H9 (cell line): ENCODE results near the gene ST6GAL2. TPM values are rescaled to one million over a fixed set of nuclear protein-coding genes. Genes with fewer than 3 reads are reported as not detected.

Source experiments
- DNase-seq: peaks from one replicate; pipeline ENCODE4 v3.0.0-alpha.2; 2017
- H2AFZ ChIP-seq: one replicate; pipeline ENCODE4 v1.6.1; 2013; ENCODE audit warnings: mild to moderate bottlenecking, low read length, control low read depth, moderate library complexity
- H2AK5ac ChIP-seq: 2 replicates; pipeline ENCODE4 v1.6.1; 2013; ENCODE audit warnings: low read length, control low read depth, mixed read lengths; ENCODE audit not compliant: insufficient read length
- H2BK120ac ChIP-seq: one replicate; pipeline ENCODE4 v1.6.1; 2013; ENCODE audit warnings: low read depth, mild to moderate bottlenecking, low read length, control low read depth, inconsistent platforms; ENCODE audit not compliant: poor library complexity, severe bottlenecking
- H2BK12ac ChIP-seq: 2 replicates; pipeline ENCODE4 v1.6.1; 2013; ENCODE audit warnings: low read length, control low read depth, mixed read lengths, low read depth; ENCODE audit not compliant: insufficient read length
- H2BK15ac ChIP-seq: 2 replicates; pipeline ENCODE4 v1.6.1; 2013; ENCODE audit warnings: low read depth, low read length, control low read depth
- H2BK20ac ChIP-seq: one replicate; pipeline ENCODE4 v1.6.1; 2013; ENCODE audit warnings: low read depth, mild to moderate bottlenecking, low read length, control low read depth, inconsistent platforms; ENCODE audit not compliant: poor library complexity, severe bottlenecking
- H2BK5ac ChIP-seq: 2 replicates; pipeline ENCODE4 v1.6.1; 2013; ENCODE audit warnings: low read length, control low read depth, mixed read lengths; ENCODE audit not compliant: insufficient read length
- H3K14ac ChIP-seq: 2 replicates; pipeline ENCODE4 v1.6.1; 2013; ENCODE audit warnings: low read length, control low read depth; ENCODE audit not compliant: insufficient read depth
- H3K18ac ChIP-seq: 2 replicates; pipeline ENCODE4 v1.6.1; 2013; ENCODE audit warnings: low read depth, mild to moderate bottlenecking, mixed read lengths, low read length, control low read depth; ENCODE audit not compliant: insufficient read length
- H3K23ac ChIP-seq: 2 replicates; pipeline ENCODE4 v1.6.1; 2013; ENCODE audit warnings: low read length, control low read depth, mixed read lengths, low read depth; ENCODE audit not compliant: insufficient read length
- H3K23me2 ChIP-seq: 2 replicates; pipeline ENCODE4 v1.6.1; 2013; ENCODE audit warnings: low read depth, mild to moderate bottlenecking, mixed read lengths, low read length, control low read depth; ENCODE audit not compliant: insufficient read length, poor library complexity, severe bottlenecking
- H3K27ac ChIP-seq: 2 replicates; pipeline ENCODE4 v1.5.1; 2013; ENCODE audit warnings: low read length, control low read depth, mixed read lengths, low read depth; ENCODE audit not compliant: insufficient read length
- H3K27me3 ChIP-seq: 2 replicates; pipeline ENCODE4 v1.6.1; 2013; ENCODE audit warnings: low read length, control low read depth, inconsistent platforms; ENCODE audit not compliant: insufficient read depth
- H3K4ac ChIP-seq: 2 replicates; pipeline ENCODE4 v1.6.1; 2013; ENCODE audit warnings: low read depth, mild to moderate bottlenecking, control low read depth, inconsistent platforms, low read length, moderate library complexity
- H3K4me1 ChIP-seq: 2 replicates; pipeline ENCODE4 v1.6.1; 2013; ENCODE audit warnings: low read length, control low read depth, inconsistent platforms; ENCODE audit not compliant: insufficient read depth
- H3K4me2 ChIP-seq: 2 replicates; pipeline ENCODE4 v1.6.1; 2013; ENCODE audit warnings: low read length, control low read depth, mixed read lengths; ENCODE audit not compliant: insufficient read length, insufficient read depth
- H3K56ac ChIP-seq: 2 replicates; pipeline ENCODE4 v1.6.1; 2013; ENCODE audit warnings: low read depth, mild to moderate bottlenecking, mixed read lengths, low read length, control low read depth; ENCODE audit not compliant: insufficient read length
- H3K79me1 ChIP-seq: 2 replicates; pipeline ENCODE4 v1.6.1; 2013; ENCODE audit warnings: low read depth, mild to moderate bottlenecking, moderate library complexity, low read length, control low read depth, inconsistent platforms; ENCODE audit not compliant: insufficient read depth, poor library complexity, severe bottlenecking
- H3K79me2 ChIP-seq: 2 replicates; pipeline ENCODE4 v1.6.1; 2013; ENCODE audit warnings: low read length, control low read depth, inconsistent platforms; ENCODE audit not compliant: insufficient read depth
- H3K9ac ChIP-seq: 2 replicates; pipeline ENCODE4 v1.6.1; 2013; ENCODE audit warnings: low read length, control low read depth, mixed read lengths; ENCODE audit not compliant: insufficient read length; ENCODE audit errors: extremely low read depth
- H3K9me3 ChIP-seq: one replicate; pipeline ENCODE4 v1.6.1; 2013; ENCODE audit warnings: low read depth, low read length, inconsistent platforms; ENCODE audit not compliant: control insufficient read depth
- H3T11ph ChIP-seq: one replicate; pipeline ENCODE4 v1.6.1; 2013; ENCODE audit warnings: mild to moderate bottlenecking, low read length, control low read depth, inconsistent platforms
- H4K20me1 ChIP-seq: one replicate; pipeline ENCODE4 v1.6.1; 2013; ENCODE audit not compliant: control insufficient read depth, insufficient read length, insufficient read depth
- H4K5ac ChIP-seq: 2 replicates; pipeline ENCODE4 v1.6.1; 2013; ENCODE audit warnings: low read depth, mild to moderate bottlenecking, mixed read lengths, low read length, control low read depth; ENCODE audit not compliant: insufficient read length
- H4K8ac ChIP-seq: replicated peaks from 2 replicates; pipeline ENCODE4 v1.6.1; 2013; ENCODE audit warnings: low read length, control low read depth, mixed read lengths, low read depth; ENCODE audit not compliant: insufficient read length
- H4K91ac ChIP-seq: 2 replicates; pipeline ENCODE4 v1.6.1; 2013; ENCODE audit warnings: low read depth, mild to moderate bottlenecking, moderate library complexity, mixed read lengths, low read length, control low read depth; ENCODE audit not compliant: insufficient read length
- H3K27ac Mint-ChIP-seq, 3 experiments: 2 replicates in 2 of 3; 3 replicates in 1 of 3; pipeline ENCODE4 v1.8.0; 2020 to 2021; ENCODE audit warnings: mixed read lengths in 3 of 3, mild to moderate bottlenecking in 1 of 3, moderate library complexity in 1 of 3
- H3K27me3 Mint-ChIP-seq: 2 replicates; pipeline ENCODE4 v1.8.0; 2021; ENCODE audit warnings: low read depth, mild to moderate bottlenecking, moderate library complexity, mixed read lengths
- H3K36me3 Mint-ChIP-seq, 3 experiments: 2 replicates in 2 of 3; 3 replicates in 1 of 3; pipeline ENCODE4 v1.8.0; 2020 to 2021; ENCODE audit warnings: low read depth in 3 of 3, mixed read lengths in 3 of 3; ENCODE audit not compliant: insufficient read depth in 1 of 3
- H3K4me1 Mint-ChIP-seq, 2 experiments: 2 replicates each; pipeline ENCODE4 v1.8.0; 2020; ENCODE audit warnings: mixed read lengths in 2 of 2
- H3K4me3 Mint-ChIP-seq, 2 experiments: 2 replicates in 1 of 2; 3 replicates in 1 of 2; pipeline ENCODE4 v1.8.0; 2020 to 2021; ENCODE audit warnings: mild to moderate bottlenecking in 2 of 2, mixed read lengths in 2 of 2, moderate library complexity in 1 of 2
- H3K9me3 Mint-ChIP-seq, 2 experiments: 2 replicates in 1 of 2; 3 replicates in 1 of 2; pipeline ENCODE4 v1.8.0; 2020; ENCODE audit warnings: mild to moderate bottlenecking in 2 of 2, mixed read lengths in 2 of 2, moderate library complexity in 1 of 2
- WGBS: extraction: QIAGEN DNeasy Blood & Tissue Kit; methylation state at CpG from one replicate; pipeline ENCODE4 v1.1.7; 2013; ENCODE audit warnings: missing lambda C conversion rate, low lambda C conversion rate, mixed read lengths; ENCODE audit not compliant: insufficient read length; ENCODE audit errors: extremely low coverage; 5-methylcytosine and 5-hydroxymethylcytosine counted together
- total RNA-seq: library from RNA; stranded (reverse); gene quantifications from 2 replicates; pipeline ENCODE4 v1.2.1, GENCODE V29; 2021
- TF ChIP-seq, protein P1 (sequence below): fragments of 200-600 bp; sonication (generic); conservative IDR thresholded peaks from 3 replicates; pipeline ENCODE4 v1.8.0; 2021; ENCODE audit warnings: antibody characterized with exemption, mild to moderate bottlenecking

ST6GAL2 gene
- total RNA-seq, 1 experiment from 2014 or later, result 7.6 TPM

DNA sequence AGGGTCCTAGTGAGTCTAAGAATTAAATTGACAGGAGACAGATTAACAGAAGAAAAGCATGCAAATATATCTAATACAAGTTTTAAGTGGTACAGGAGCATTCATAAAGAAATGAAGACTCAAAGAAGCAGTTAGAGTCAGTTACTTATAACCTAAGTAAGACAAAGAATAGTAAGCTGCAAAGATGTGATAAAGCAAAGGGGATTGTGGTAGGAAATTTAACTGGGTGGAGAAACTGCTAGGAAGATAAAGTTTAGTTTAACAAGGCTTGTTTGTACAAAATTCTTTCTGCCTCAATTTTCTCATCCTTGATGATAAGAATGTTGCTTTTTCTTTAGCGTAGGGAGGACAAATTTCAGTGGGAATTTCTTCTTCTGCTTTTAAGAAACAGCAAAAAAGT is 35.5 kb upstream of the ST6GAL2 start:
- Histone ChIP-seq H3T11ph (no peak overlapping the region), H3K9ac (no peak overlapping the region), H3K14ac (no peak overlapping the region), H2BK20ac (no peak overlapping the region), H2BK5ac (no peak overlapping the region), H3K4me2 (no peak overlapping the region), H3K4me1 (no peaks in the 10 kb centered on the region), H3K27ac (no peak overlapping the region), H3K27me3 (no peaks in the 10 kb centered on the region), H3K79me1 (no peaks in the 10 kb centered on the region), H4K20me1 (no peaks in the 10 kb centered on the region), H3K9me3 (no peaks in the 10 kb centered on the region), H3K18ac (no peak overlapping the region), H3K4ac (no peak overlapping the region), H3K56ac (no peak overlapping the region), H3K23me2 (no peaks in the 10 kb centered on the region), H4K91ac (no peak overlapping the region), H3K23ac (no peak overlapping the region), H2BK120ac (no peak overlapping the region), H2BK12ac (no peak overlapping the region), H2AFZ (no peak overlapping the region), H4K8ac (no peak overlapping the region), H2AK5ac (no peak overlapping the region), H2BK15ac (no peak overlapping the region), H3K79me2 (no peaks in the 10 kb centered on the region), H4K5ac (no peak overlapping the region)
- TF ChIP-seq, protein P1, sequence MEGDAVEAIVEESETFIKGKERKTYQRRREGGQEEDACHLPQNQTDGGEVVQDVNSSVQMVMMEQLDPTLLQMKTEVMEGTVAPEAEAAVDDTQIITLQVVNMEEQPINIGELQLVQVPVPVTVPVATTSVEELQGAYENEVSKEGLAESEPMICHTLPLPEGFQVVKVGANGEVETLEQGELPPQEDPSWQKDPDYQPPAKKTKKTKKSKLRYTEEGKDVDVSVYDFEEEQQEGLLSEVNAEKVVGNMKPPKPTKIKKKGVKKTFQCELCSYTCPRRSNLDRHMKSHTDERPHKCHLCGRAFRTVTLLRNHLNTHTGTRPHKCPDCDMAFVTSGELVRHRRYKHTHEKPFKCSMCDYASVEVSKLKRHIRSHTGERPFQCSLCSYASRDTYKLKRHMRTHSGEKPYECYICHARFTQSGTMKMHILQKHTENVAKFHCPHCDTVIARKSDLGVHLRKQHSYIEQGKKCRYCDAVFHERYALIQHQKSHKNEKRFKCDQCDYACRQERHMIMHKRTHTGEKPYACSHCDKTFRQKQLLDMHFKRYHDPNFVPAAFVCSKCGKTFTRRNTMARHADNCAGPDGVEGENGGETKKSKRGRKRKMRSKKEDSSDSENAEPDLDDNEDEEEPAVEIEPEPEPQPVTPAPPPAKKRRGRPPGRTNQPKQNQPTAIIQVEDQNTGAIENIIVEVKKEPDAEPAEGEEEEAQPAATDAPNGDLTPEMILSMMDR, result no peak
- Mint-ChIP-seq H3K4me3 (no peak overlapping the region), H3K36me3 (peaks cover 3 to 23% (median 5%) of the 10 kb centered on the region in 3 experiments), H3K9me3 (peaks cover 13 to 19% of the 10 kb centered on the region in 2 experiments), H3K4me1 (peaks cover 30 to 32% of the 10 kb centered on the region in 2 experiments), H3K27ac (no peak overlapping the region), H3K27me3 (no peaks in the 10 kb centered on the region; the same call in 1 of the 2 replicates)
- no peak for DNase-seq
- WGBS, result no CpG with 5 or more reads among the region's 1 CpG
